GM12878 (cell line): ENCODE data around the gene PHYKPL. TPM values are rescaled to one million over a fixed set of nuclear protein-coding genes. Genes with fewer than 3 reads are reported as not detected.

Experiments
- ATAC-seq: fragments of 200-7000 bp; cut with Tn5 transposase; 3 replicates; pipeline ENCODE4 v1.9.1; 2020; ENCODE audit warnings: mild to moderate bottlenecking, moderate library complexity
- BruUV-seq: library from RNA; stranded (reverse); fragments of 400-500 nt; replicated peaks from 2 replicates; lab custom pipeline; 2021; lab: Mats Ljungman, UMichigan
- CTCF ChIA-PET: fragments of 300-600 bp; sonication (Branson Sonifier 250); formaldehyde crosslinking; extraction: SDS; loops from one replicate; lab custom pipeline; 2021; ENCODE audit warnings: inconsistent platforms; lab: Yijun Ruan, JAX
- POLR2A ChIA-PET: fragments of 350-600 bp; formaldehyde crosslinking; extraction: SDS; loops from one replicate; lab custom pipeline; 2021; ENCODE audit warnings: inconsistent platforms; lab: Charles Lee
- RAD21 ChIA-PET: fragments of 300-600 bp; sonication (Branson Sonifier 250); formaldehyde crosslinking; loops from one replicate; lab custom pipeline; 2023; ENCODE audit warnings: antibody characterized with exemption; ENCODE audit not compliant: unreplicated experiment; lab: Charles Lee
- SMC1A ChIA-PET: fragments of 300-600 bp; sonication (Branson Sonifier 250); formaldehyde crosslinking; loops from one replicate; lab custom pipeline; 2023; ENCODE audit not compliant: unreplicated experiment, uncharacterized antibody; lab: Charles Lee
- DNase-seq: peaks from one replicate; pipeline ENCODE4 v3.0.0-alpha.2; 2011; ENCODE audit warnings: low read depth, low spot score
- FAIRE-seq: peaks from 3 replicates; lab custom pipeline; 2011; peaks lifted over from hg19 to GRCh38; lab: Jason Lieb, UNC
- H2AFZ ChIP-seq: 2 replicates; pipeline ENCODE4 v1.6.0; 2011; ENCODE audit warnings: low read depth, low read length, control low read depth; ENCODE audit not compliant: control insufficient read depth
- H3K27ac ChIP-seq: 2 replicates; pipeline ENCODE4 v1.5.1; 2011; ENCODE audit warnings: control low read depth; ENCODE audit not compliant: control insufficient read depth, insufficient read depth
- H3K27me3 ChIP-seq, 2 experiments: replicated peaks in 1 of 2; 2 replicates each; pipeline versions ENCODE4 v1.6.0 to v1.6.1; 2011; ENCODE audit warnings: low read length in 1 of 2; ENCODE audit not compliant: control insufficient read depth in 2 of 2, insufficient read depth in 2 of 2
- H3K36me3 ChIP-seq, 2 experiments: 2 replicates each; pipeline ENCODE4 v1.5.1; 2011; ENCODE audit warnings: low read length in 1 of 2; ENCODE audit not compliant: control insufficient read depth in 2 of 2, insufficient read depth in 2 of 2
- H3K4me1 ChIP-seq: 2 replicates; pipeline ENCODE4 v1.6.1; 2011; ENCODE audit warnings: mild to moderate bottlenecking, low read length, moderate library complexity, mixed read lengths; ENCODE audit not compliant: control insufficient read depth, insufficient read depth
- H3K4me2 ChIP-seq: 2 replicates; pipeline ENCODE4 v1.6.0; 2011; ENCODE audit warnings: control low read depth; ENCODE audit not compliant: control insufficient read depth, insufficient read depth
- H3K4me3 ChIP-seq: fragments of 200-600 bp; sonication (generic); 2 replicates; pipeline ENCODE4 v1.5.1; 2016
- H3K79me2 ChIP-seq: 2 replicates; pipeline ENCODE4 v1.6.0; 2011; ENCODE audit warnings: low read length; ENCODE audit not compliant: control insufficient read depth, insufficient read depth
- H3K9ac ChIP-seq: 2 replicates; pipeline ENCODE4 v1.8.0; 2011; ENCODE audit warnings: low read length, control low read depth, mixed read lengths; ENCODE audit not compliant: control insufficient read depth, insufficient read depth
- H3K9me3 ChIP-seq: replicated peaks from 3 replicates; pipeline ENCODE4 v1.5.1; 2011; ENCODE audit warnings: mild to moderate bottlenecking, low read length; ENCODE audit not compliant: control insufficient read depth, insufficient read depth
- H4K20me1 ChIP-seq: 2 replicates; pipeline ENCODE4 v1.6.0; 2011; ENCODE audit not compliant: control insufficient read depth, insufficient read depth
- BHLHE40 ChIP-seq, 2 experiments: fragments of 450-650 bp in 1 of 2; IDR thresholded peaks; 2 replicates each; pipeline ENCODE4 v1.6.1; 2011 to 2017; ENCODE audit warnings: low read depth in 2 of 2, borderline replicate concordance in 1 of 2, improper control_type of control experiment in 1 of 2, low read length in 1 of 2, mild to moderate bottlenecking in 1 of 2
- BRCA1 ChIP-seq: IDR thresholded peaks from 2 replicates; pipeline ENCODE4 v1.6.1; 2011; ENCODE audit warnings: low read depth, low read length, improper control_type of control experiment
- CHD1 ChIP-seq: IDR thresholded peaks from 2 replicates; pipeline ENCODE4 v1.6.1; 2012; ENCODE audit warnings: low read depth, low read length, improper control_type of control experiment
- DPF2 ChIP-seq: fragments of 450-650 bp; IDR thresholded peaks from 2 replicates; pipeline ENCODE4 v1.6.1; 2017; ENCODE audit warnings: mild to moderate bottlenecking
- FOXM1 ChIP-seq: IDR thresholded peaks from 2 replicates; pipeline ENCODE4 v1.6.1; 2012; ENCODE audit warnings: low read depth, mild to moderate bottlenecking, inconsistent platforms, low read length, moderate library complexity
- GABPA ChIP-seq: IDR thresholded peaks from 2 replicates; pipeline ENCODE4 v1.6.1; 2014; ENCODE audit warnings: antibody characterized with exemption, low read depth, mild to moderate bottlenecking, inconsistent platforms
- HDAC2 ChIP-seq: fragments of 200-600 bp; sonication (generic); IDR thresholded peaks from 2 replicates; pipeline ENCODE4 v1.6.1; 2017
- JUNB ChIP-seq: IDR thresholded peaks from 2 replicates; pipeline ENCODE4 v1.6.1; 2016; ENCODE audit warnings: antibody characterized with exemption, mild to moderate bottlenecking
- NFYB ChIP-seq: IDR thresholded peaks from 2 replicates; pipeline ENCODE4 v1.6.1; 2011; ENCODE audit warnings: low read depth, mild to moderate bottlenecking, low read length, improper control_type of control experiment, moderate library complexity; ENCODE audit not compliant: insufficient read depth
- POU2F2 ChIP-seq: IDR thresholded peaks from 3 replicates; pipeline ENCODE4 v1.6.1; 2011; ENCODE audit warnings: low read depth, mild to moderate bottlenecking, low read length, borderline replicate concordance
- RB1 ChIP-seq: fragments of 450-650 bp; formaldehyde crosslinking; IDR thresholded peaks from 2 replicates; pipeline ENCODE4 v1.6.1; 2017; ENCODE audit warnings: mild to moderate bottlenecking, borderline replicate concordance
- SMARCA5 ChIP-seq: fragments of 450-650 bp; IDR thresholded peaks from 2 replicates; pipeline ENCODE4 v1.6.1; 2017; ENCODE audit warnings: mild to moderate bottlenecking
- SRF ChIP-seq, 2 experiments: IDR thresholded peaks; 2 replicates each; pipeline ENCODE4 v1.6.1; 2011; ENCODE audit warnings: low read depth in 2 of 2, low read length in 2 of 2, mild to moderate bottlenecking in 1 of 2, moderate library complexity in 1 of 2
- SUZ12 ChIP-seq: fragments of 200-600 bp; sonication (generic); IDR thresholded peaks from one replicate; pipeline ENCODE4 v1.6.1; 2018; ENCODE audit warnings: antibody characterized with exemption, mild to moderate bottlenecking; ENCODE audit not compliant: unreplicated experiment
- TARDBP ChIP-seq: IDR thresholded peaks from 2 replicates; pipeline ENCODE4 v1.6.1; 2016; ENCODE audit warnings: borderline replicate concordance
- ZNF24 ChIP-seq: fragments of 450-650 bp; IDR thresholded peaks from 2 replicates; pipeline ENCODE4 v1.6.1; 2017; ENCODE audit warnings: antibody characterized with exemption, mild to moderate bottlenecking
- WGBS: methylation state at CpG from one replicate; pipeline ENCODE4 v1.1.6; 2016; ENCODE audit warnings: low lambda C conversion rate; ENCODE audit not compliant: insufficient replicate concordance, insufficient coverage; ENCODE audit errors: missing lambda C conversion rate; 5-methylcytosine and 5-hydroxymethylcytosine counted together
- in situ Hi-C: fragments of 300-500 bp; cut with MboI; formaldehyde crosslinking; loops from 9 replicates; pipeline ENCODE4 v1.14.3; 2018; ENCODE audit warnings: mixed read lengths
- intact Hi-C: fragments of 100-400 bp; cut with micrococcal nuclease; formaldehyde crosslinking; loops from one replicate; pipeline ENCODE4 v1.14.2; 2022; ENCODE audit not compliant: unreplicated experiment
- polyA plus RNA-seq, 11 experiments: library from polyadenylated mRNA; depleted of rRNA in 4 of 11; unstranded in 6 of 11; stranded (reverse) in 5 of 11; fragments of >200 nt; fragmentation: Nextera tagmentation in 4 of 11; fragmentation: Illumina TruSeq in 1 of 11; extraction: Ambion mirVana in 4 of 11; extraction: Trizol in 1 of 11; gene quantifications; 1 replicate in 1 of 11; 2 replicates in 10 of 11; pipeline versions ENCODE4 v1.2.1 to v1.2.3, GENCODE V29; 2011 to 2016; ENCODE audit warnings: inconsistent platforms in 2 of 11, missing spikeins in 2 of 11, low read depth in 1 of 11
- total RNA-seq, 4 experiments: library from RNA; depleted of rRNA in 3 of 4; stranded (reverse); fragments of >200 nt in 3 of 4; fragmentation: Illumina TruSeq in 1 of 4; extraction: Trizol in 1 of 4; gene quantifications; 2 replicates each; pipeline versions ENCODE4 v1.2.1 to v1.2.3, GENCODE V29; 2013 to 2021
- TF ChIP-seq, protein P1 (sequence below): IDR thresholded peaks from 2 replicates; pipeline ENCODE4 v1.6.1; 2012; ENCODE audit warnings: low read depth, low read length, improper control_type of control experiment
- TF ChIP-seq, protein P2 (sequence below): IDR thresholded peaks from 2 replicates; pipeline ENCODE4 v1.6.1; 2011; ENCODE audit warnings: low read depth, mild to moderate bottlenecking, low read length, moderate library complexity, borderline replicate concordance; ENCODE audit errors: extremely low read depth

The PHYKPL gene
- total and polyA plus RNA-seq, 10 of the 15 experiments (the other 5 are each of a cell fraction or from before 2014, with no cell fraction given), result 4.5 to 53.9 (median 25.6) TPM

DNA sequence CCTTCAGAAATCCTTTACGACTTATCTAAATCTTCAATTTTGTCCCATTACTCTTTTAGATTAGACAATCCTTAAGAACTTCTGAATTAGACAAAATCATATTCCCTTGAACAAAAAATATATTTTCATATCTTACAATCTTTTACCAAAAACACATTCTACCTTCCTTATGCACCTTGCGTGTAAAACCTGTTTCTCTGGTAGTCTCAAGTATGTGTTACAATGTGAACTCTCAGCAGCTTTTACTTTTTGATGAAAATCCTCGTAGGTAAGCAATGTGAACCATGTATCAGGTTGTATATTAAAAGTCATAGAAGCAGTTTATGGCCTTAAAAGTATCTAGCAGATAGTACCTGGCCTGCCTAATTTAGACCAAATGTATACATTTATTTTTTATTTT, 58.1 kb downstream of the PHYKPL start:
- H2AFZ ChIP-seq, result no peak overlapping the region
- H3K36me3 ChIP-seq, result no peaks in the 10 kb centered on the region
- SMC1A ChIA-PET, result no interaction called here
- H3K9ac ChIP-seq, result no peak overlapping the region
- no peak for FAIRE-seq
- H4K20me1 ChIP-seq, result no peaks in the 10 kb centered on the region
- H3K4me2 ChIP-seq, result no peak overlapping the region
- no peak for ATAC-seq
- no TSS peak for BruUV-seq
- POLR2A ChIA-PET, result interaction anchor here (0.6 kb wide), 1 partner anchor 58 kb away, joined by 5 read pairs; no protein-coding TSS in a partner anchor
- H3K27ac ChIP-seq, result no peak overlapping the region
- in situ Hi-C loops (no loop called here), intact Hi-C loops (no loop called here)
- H3K27me3 ChIP-seq, result no peaks in the 10 kb centered on the region; a peak in 2 of 4 replicates
- no peaks in the 10 kb centered on the region for H3K79me2 ChIP-seq
- DNase-seq, result no peak
- no peaks in the 10 kb centered on the region for H3K9me3 ChIP-seq
- H3K4me1 ChIP-seq, result no peaks in the 10 kb centered on the region
- WGBS, result 62% methylated on average over 3 of the region's 3 CpGs
- CTCF ChIA-PET, result no interaction called here
- RAD21 ChIA-PET, result no interaction called here
- no peak overlapping the region for H3K4me3 ChIP-seq
- TF ChIP-seq RB1 (no peak), DPF2 (no peak)
- TF ChIP-seq, all 136 proteins: peak for 0

DNA sequence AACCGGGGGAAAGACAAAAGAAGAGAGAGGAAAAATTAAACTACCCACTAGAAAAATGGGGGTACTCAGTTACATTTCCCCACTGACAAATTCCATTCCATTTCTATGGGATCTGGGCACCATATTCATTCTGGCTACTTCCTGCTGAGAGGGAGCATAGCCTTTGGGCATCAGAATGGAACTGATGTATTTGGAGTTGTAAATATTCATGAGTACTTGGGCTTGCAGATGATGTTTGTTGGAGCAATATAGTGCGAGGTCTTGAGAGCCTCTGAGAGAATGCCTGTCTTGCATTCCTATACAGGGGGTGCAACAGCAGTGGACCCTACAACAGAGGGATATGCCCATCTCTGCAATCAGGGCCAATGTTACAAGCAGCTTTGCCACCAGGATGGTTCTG, 62.1 kb downstream of the PHYKPL start:
- ChIA-PET CTCF (no interaction called here), RAD21 (no interaction called here), SMC1A (no interaction called here), POLR2A (no interaction called here)
- ATAC-seq (no peak), FAIRE-seq (no peak), DNase-seq (no peak)
- Histone ChIP-seq H3K27me3 (no peaks in the 10 kb centered on the region; a peak in 1 of 4 replicates), H3K79me2 (no peaks in the 10 kb centered on the region), H3K27ac (no peak overlapping the region), H4K20me1 (no peaks in the 10 kb centered on the region), H3K9me3 (no peaks in the 10 kb centered on the region), H2AFZ (no peak overlapping the region), H3K36me3 (no peaks in the 10 kb centered on the region), H3K4me2 (no peak overlapping the region), H3K4me3 (no peak overlapping the region), H3K9ac (no peak overlapping the region), H3K4me1 (no peaks in the 10 kb centered on the region)
- intact Hi-C loops (no loop called here), in situ Hi-C loops (no loop called here)
- no TSS peak for BruUV-seq
- WGBS, result 38% methylated on average over 2 of the region's 2 CpGs
- TF ChIP-seq TARDBP, result no peak
- TF ChIP-seq HDAC2, result no peak
- no peak for TF ChIP-seq GABPA
- TF ChIP-seq SRF (IDR thresholded peaks at IDR 0.05; ENCODE audit: low read depth in 2 of 2, low read length in 2 of 2), result no peak
- no peak for TF ChIP-seq BRCA1
- no peak for TF ChIP-seq JUNB
- TF ChIP-seq ZNF24, result no peak
- no peak for TF ChIP-seq SUZ12
- TF ChIP-seq BHLHE40 (IDR thresholded peaks at IDR 0.05; ENCODE audit: borderline replicate concordance in 1 of 2, low read depth in 2 of 2, low read length in 1 of 2), result no peak
- no peak for TF ChIP-seq FOXM1
- TF ChIP-seq, protein P1, sequence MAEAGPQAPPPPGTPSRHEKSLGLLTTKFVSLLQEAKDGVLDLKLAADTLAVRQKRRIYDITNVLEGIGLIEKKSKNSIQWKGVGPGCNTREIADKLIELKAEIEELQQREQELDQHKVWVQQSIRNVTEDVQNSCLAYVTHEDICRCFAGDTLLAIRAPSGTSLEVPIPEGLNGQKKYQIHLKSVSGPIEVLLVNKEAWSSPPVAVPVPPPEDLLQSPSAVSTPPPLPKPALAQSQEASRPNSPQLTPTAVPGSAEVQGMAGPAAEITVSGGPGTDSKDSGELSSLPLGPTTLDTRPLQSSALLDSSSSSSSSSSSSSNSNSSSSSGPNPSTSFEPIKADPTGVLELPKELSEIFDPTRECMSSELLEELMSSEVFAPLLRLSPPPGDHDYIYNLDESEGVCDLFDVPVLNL, result no peak
- no peak for TF ChIP-seq CHD1
- TF ChIP-seq SMARCA5, result no peak
- TF ChIP-seq, protein P2, sequence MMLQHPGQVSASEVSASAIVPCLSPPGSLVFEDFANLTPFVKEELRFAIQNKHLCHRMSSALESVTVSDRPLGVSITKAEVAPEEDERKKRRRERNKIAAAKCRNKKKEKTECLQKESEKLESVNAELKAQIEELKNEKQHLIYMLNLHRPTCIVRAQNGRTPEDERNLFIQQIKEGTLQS, result no peak
- no peak for TF ChIP-seq NFYB
- TF ChIP-seq POU2F2, result no peak
